Measurements from ENCODE around the gene ADAMTS17.

DNA sequence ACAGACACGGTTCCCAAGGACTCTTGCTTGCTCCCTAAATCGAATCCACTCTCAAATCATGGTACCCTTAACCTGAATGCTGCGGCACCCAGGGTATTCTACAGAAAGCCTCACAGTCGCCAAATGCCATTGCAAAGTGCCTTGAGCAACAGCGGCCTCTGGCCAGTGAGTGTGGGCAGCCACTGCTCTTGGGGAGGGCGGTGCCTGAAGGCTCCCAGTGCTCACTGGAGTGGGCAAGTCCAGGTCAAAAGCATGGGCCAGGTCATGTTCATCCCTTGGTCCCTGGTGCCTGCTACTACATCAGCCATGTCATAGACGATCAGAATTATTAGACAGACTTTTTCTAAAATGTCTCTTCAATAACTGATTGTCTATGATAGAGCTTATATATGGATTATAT is 82.5 kb downstream of the ADAMTS17 start:
- TF ChIP-seq, protein P1, sequence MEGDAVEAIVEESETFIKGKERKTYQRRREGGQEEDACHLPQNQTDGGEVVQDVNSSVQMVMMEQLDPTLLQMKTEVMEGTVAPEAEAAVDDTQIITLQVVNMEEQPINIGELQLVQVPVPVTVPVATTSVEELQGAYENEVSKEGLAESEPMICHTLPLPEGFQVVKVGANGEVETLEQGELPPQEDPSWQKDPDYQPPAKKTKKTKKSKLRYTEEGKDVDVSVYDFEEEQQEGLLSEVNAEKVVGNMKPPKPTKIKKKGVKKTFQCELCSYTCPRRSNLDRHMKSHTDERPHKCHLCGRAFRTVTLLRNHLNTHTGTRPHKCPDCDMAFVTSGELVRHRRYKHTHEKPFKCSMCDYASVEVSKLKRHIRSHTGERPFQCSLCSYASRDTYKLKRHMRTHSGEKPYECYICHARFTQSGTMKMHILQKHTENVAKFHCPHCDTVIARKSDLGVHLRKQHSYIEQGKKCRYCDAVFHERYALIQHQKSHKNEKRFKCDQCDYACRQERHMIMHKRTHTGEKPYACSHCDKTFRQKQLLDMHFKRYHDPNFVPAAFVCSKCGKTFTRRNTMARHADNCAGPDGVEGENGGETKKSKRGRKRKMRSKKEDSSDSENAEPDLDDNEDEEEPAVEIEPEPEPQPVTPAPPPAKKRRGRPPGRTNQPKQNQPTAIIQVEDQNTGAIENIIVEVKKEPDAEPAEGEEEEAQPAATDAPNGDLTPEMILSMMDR (conservative IDR thresholded peaks at IDR 0.05; ENCODE audit: low read length) = no peak
- no peak for TF ChIP-seq EZH2phosphoT487 (IDR thresholded peaks at IDR 0.05; ENCODE audit: borderline replicate concordance)
